A549 (cell line): ENCODE results near the gene ATP2B3. TPM values are rescaled to one million over a fixed set of nuclear protein-coding genes. Genes with fewer than 3 reads are reported as not detected.

Experiments used
- ATAC-seq, 2 experiments: fragments of 200-7000 bp in 1 of 2; fragments of >200 bp in 1 of 2; cut with Nextera tagmentation in 1 of 2; cut with Tn5 transposase in 1 of 2; 3 replicates each; pipeline versions ENCODE4 v1.8.0 to v1.9.1; 2018 to 2020; ENCODE audit warnings: mild to moderate bottlenecking in 1 of 2, moderate library complexity in 1 of 2
- CTCF ChIA-PET: fragments of 300-600 bp; sonication (Branson Sonifier 250); formaldehyde crosslinking; extraction: SDS; loops from one replicate; lab custom pipeline; 2021; ENCODE audit warnings: antibody characterized with exemption, inconsistent platforms; lab: Yijun Ruan, JAX
- POLR2A ChIA-PET: fragments of 350-600 bp; formaldehyde crosslinking; extraction: SDS; loops from one replicate; lab custom pipeline; 2021; ENCODE audit warnings: antibody characterized with exemption, inconsistent platforms; lab: Yijun Ruan, JAX
- DNase-seq, 2 experiments: peaks; one replicate each; pipeline versions ENCODE4 v3.0.0 to v3.0.0-alpha.2; 2011 to 2016; ENCODE audit warnings: low read depth in 1 of 2, low spot score in 1 of 2
- FAIRE-seq: peaks from 2 replicates; lab custom pipeline; 2011; peaks lifted over from hg19 to GRCh38; lab: Jason Lieb, UNC
- H3K27ac ChIP-seq, 2 experiments: fragments of >200 bp; sonication (Bioruptor Twin); formaldehyde crosslinking; 3 replicates each; pipeline ENCODE4 v1.5.1; 2016 to 2017
- H3K4me1 ChIP-seq: fragments of >200 bp; sonication (Bioruptor Twin); formaldehyde crosslinking; 3 replicates; pipeline ENCODE4 v1.6.1; 2016
- H3K4me2 ChIP-seq: fragments of >200 bp; sonication (Bioruptor Twin); formaldehyde crosslinking; 3 replicates; pipeline ENCODE4 v1.6.1; 2016
- H3K4me3 ChIP-seq: fragments of >200 bp; sonication (Bioruptor Twin); formaldehyde crosslinking; 3 replicates; pipeline ENCODE4 v1.5.1; 2016
- H3K9me3 ChIP-seq: fragments of >200 bp; sonication (Bioruptor Twin); formaldehyde crosslinking; 3 replicates; pipeline ENCODE4 v1.6.1; 2016
- CBX2 ChIP-seq: fragments of 200-600 bp; sonication (generic); IDR thresholded peaks from 2 replicates; pipeline ENCODE4 v1.6.1; 2016; ENCODE audit warnings: low read depth, mild to moderate bottlenecking, borderline replicate concordance
- CEBPB ChIP-seq, 2 experiments: fragments of >200 bp in 1 of 2; sonication (Bioruptor Twin) in 1 of 2; formaldehyde crosslinking in 1 of 2; IDR thresholded peaks; 2 replicates each; pipeline ENCODE4 v1.6.1; 2012 to 2016
- EHF ChIP-seq: fragments of 250-450 bp; sonication (Bioruptor Pico); IDR thresholded peaks from 2 replicates; pipeline ENCODE4 v1.5.0; 2020; ENCODE audit warnings: mild to moderate bottlenecking
- EHMT2 ChIP-seq: fragments of 200-600 bp; sonication (generic); IDR thresholded peaks from 2 replicates; pipeline ENCODE4 v1.6.1; 2016; ENCODE audit warnings: antibody characterized with exemption, low read depth, mild to moderate bottlenecking, moderate library complexity
- ESRRA ChIP-seq: fragments of 150-350 bp; IDR thresholded peaks from 2 replicates; pipeline ENCODE4 v1.6.1; 2014; ENCODE audit warnings: mild to moderate bottlenecking, low read length, borderline replicate concordance
- FOSB ChIP-seq: fragments of 250-450 bp; sonication (Bioruptor Pico); IDR thresholded peaks from 2 replicates; pipeline ENCODE4 v1.5.0; 2020; ENCODE audit warnings: mild to moderate bottlenecking, moderate library complexity
- HDAC2 ChIP-seq: fragments of 200-600 bp; sonication (generic); IDR thresholded peaks from 2 replicates; pipeline ENCODE4 v1.6.1; 2016
- HOXA7 ChIP-seq: fragments of 250-450 bp; sonication (Bioruptor Pico); IDR thresholded peaks from 2 replicates; pipeline ENCODE4 v1.5.0; 2020; ENCODE audit warnings: mild to moderate bottlenecking, moderate library complexity
- JUNB ChIP-seq: fragments of >200 bp; sonication (Bioruptor Twin); formaldehyde crosslinking; IDR thresholded peaks from 2 replicates; pipeline ENCODE4 v1.6.1; 2016
- KDM5A ChIP-seq: fragments of 200-600 bp; sonication (generic); IDR thresholded peaks from 2 replicates; pipeline ENCODE4 v1.6.1; 2016; ENCODE audit warnings: antibody characterized with exemption, mild to moderate bottlenecking
- MYC ChIP-seq: IDR thresholded peaks from 2 replicates; pipeline ENCODE4 v1.6.1; 2012; ENCODE audit warnings: mild to moderate bottlenecking, inconsistent platforms, low read length, improper control_type of control experiment, borderline replicate concordance
- NPAS2 ChIP-seq: fragments of 250-450 bp; sonication (Bioruptor Pico); IDR thresholded peaks from 2 replicates; pipeline ENCODE4 v1.8.0; 2022; ENCODE audit warnings: mild to moderate bottlenecking, moderate library complexity, borderline replicate concordance
- PHF8 ChIP-seq: fragments of 200-600 bp; sonication (generic); IDR thresholded peaks from 2 replicates; pipeline ENCODE4 v1.6.1; 2016; ENCODE audit warnings: low read depth, mild to moderate bottlenecking, antibody characterized with exemption, moderate library complexity, borderline replicate concordance
- POLR2A ChIP-seq: IDR thresholded peaks from 2 replicates; pipeline ENCODE4 v1.6.1; 2012; ENCODE audit warnings: mild to moderate bottlenecking, low read length
- POLR2AphosphoS2 ChIP-seq: conservative IDR thresholded peaks from 2 replicates; pipeline ENCODE4 v1.6.1; 2012; ENCODE audit warnings: low read length, improper control_type of control experiment, inconsistent platforms
- RNF2 ChIP-seq: fragments of 200-600 bp; sonication (generic); IDR thresholded peaks from 2 replicates; pipeline ENCODE4 v1.6.1; 2016; ENCODE audit warnings: low read depth, mild to moderate bottlenecking, antibody characterized with exemption, moderate library complexity, borderline replicate concordance
- SMC3 ChIP-seq: fragments of >200 bp; sonication (Bioruptor Twin); formaldehyde crosslinking; IDR thresholded peaks from 3 replicates; pipeline ENCODE4 v1.6.1; 2018; ENCODE audit warnings: inconsistent platforms
- TP53 ChIP-seq: fragments of 250-450 bp; sonication (Bioruptor Pico); IDR thresholded peaks from 2 replicates; pipeline ENCODE4 v1.5.0; 2021; ENCODE audit warnings: mild to moderate bottlenecking, moderate library complexity
- WGBS: methylation state at CpG from one replicate; pipeline ENCODE4 v1.1.6; 2017; ENCODE audit errors: missing lambda C conversion rate; 5-methylcytosine and 5-hydroxymethylcytosine counted together
- polyA plus RNA-seq, 4 experiments: library from polyadenylated mRNA; depleted of rRNA in 3 of 4; stranded (reverse); fragments of >200 nt; fragmentation: RNase III in 1 of 4; extraction: RNeasy Plus Mini Kit Qiagen cat#74134 plus additional on column Dnase treatment in 1 of 4; gene quantifications; 2 replicates in 3 of 4; 3 replicates in 1 of 4; pipeline ENCODE4 v1.2.3, GENCODE V29; 2011 to 2017
- TF ChIP-seq, protein P1 (sequence below): fragments of >200 bp; sonication (Bioruptor Twin); formaldehyde crosslinking; IDR thresholded peaks from 2 replicates; pipeline ENCODE4 v1.6.1; 2016
- TF ChIP-seq, protein P2 (sequence below): IDR thresholded peaks from 2 replicates; pipeline ENCODE4 v1.6.1; 2012
- TF ChIP-seq, protein P3 (sequence below): fragments of 200-600 bp; sonication (generic); IDR thresholded peaks from 2 replicates; pipeline ENCODE4 v1.6.1; 2016; ENCODE audit warnings: antibody characterized with exemption, mild to moderate bottlenecking, moderate library complexity
- TF ChIP-seq, protein P4 (sequence below): fragments of >200 bp; sonication (Bioruptor Twin); formaldehyde crosslinking; IDR thresholded peaks from 3 replicates; pipeline ENCODE4 v1.6.1; 2016
- TF ChIP-seq, protein P5 (sequence below): IDR thresholded peaks from 2 replicates; pipeline ENCODE4 v1.6.1; 2012; ENCODE audit warnings: low read depth, borderline replicate concordance

Gene ATP2B3
- polyA plus RNA-seq, 2 of the 4 experiments (the other 2 are of a cell fraction) = 0.13 to 0.30 TPM

DNA sequence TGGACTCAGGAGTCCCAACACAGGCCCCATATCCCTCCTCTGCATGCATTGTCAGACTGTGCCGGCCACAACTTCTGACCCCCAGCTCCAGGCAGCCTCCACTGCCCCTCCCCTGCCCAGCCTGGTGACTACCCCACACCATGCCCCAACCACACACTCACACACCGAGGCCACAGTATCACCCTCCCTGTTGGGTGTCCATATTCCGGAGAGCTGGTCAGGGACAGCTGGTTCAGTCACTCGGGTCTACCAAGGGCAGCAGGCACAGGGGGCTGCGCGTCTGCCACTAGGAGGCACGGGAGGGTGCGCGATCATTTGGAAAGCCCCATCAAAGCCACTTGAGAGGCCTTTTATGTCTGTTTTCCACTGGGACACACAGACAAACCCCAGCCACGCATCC is 55.2 kb downstream of the ATP2B3 start (continued):
- TF ChIP-seq EHMT2 = no peak
- TF ChIP-seq NPAS2 (CRISPR knock-in tag) = no peak
- no peak for TF ChIP-seq HOXA7
- no peak for TF ChIP-seq ESRRA

DNA sequence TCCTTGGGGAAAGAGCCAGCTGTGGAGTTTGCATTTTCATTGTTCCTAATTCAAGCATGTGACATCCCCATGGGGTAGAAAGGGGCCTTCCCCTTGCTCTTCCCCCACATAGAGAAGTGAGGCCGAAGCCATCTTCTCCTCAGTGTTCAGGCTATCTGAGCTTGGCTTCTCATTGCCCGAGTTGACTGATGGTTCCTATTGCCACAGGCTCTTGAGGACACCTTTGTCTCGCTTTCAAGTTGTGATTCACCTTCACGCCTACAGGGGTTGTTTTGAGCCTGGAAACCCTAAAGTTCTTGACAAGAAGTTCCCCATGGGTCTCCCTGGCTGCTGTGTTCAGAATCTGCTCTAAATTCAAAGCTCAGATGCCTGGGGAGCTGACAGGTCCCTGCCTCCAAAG is 56.5 kb downstream of the ATP2B3 start:
- FAIRE-seq = peak; percentile 67
- TF ChIP-seq KDM5A (no peak), MYC (no peak), HDAC2 (no peak), TP53 (CRISPR knock-in tag) (no peak)
- TF ChIP-seq, protein P1, sequence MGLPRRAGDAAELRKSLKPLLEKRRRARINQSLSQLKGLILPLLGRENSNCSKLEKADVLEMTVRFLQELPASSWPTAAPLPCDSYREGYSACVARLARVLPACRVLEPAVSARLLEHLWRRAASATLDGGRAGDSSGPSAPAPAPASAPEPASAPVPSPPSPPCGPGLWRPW = no peak
- TF ChIP-seq, protein P2, sequence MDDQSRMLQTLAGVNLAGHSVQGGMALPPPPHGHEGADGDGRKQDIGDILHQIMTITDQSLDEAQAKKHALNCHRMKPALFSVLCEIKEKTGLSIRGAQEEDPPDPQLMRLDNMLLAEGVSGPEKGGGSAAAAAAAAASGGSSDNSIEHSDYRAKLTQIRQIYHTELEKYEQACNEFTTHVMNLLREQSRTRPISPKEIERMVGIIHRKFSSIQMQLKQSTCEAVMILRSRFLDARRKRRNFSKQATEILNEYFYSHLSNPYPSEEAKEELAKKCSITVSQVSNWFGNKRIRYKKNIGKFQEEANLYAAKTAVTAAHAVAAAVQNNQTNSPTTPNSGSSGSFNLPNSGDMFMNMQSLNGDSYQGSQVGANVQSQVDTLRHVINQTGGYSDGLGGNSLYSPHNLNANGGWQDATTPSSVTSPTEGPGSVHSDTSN = no peak
- TF ChIP-seq, protein P3, sequence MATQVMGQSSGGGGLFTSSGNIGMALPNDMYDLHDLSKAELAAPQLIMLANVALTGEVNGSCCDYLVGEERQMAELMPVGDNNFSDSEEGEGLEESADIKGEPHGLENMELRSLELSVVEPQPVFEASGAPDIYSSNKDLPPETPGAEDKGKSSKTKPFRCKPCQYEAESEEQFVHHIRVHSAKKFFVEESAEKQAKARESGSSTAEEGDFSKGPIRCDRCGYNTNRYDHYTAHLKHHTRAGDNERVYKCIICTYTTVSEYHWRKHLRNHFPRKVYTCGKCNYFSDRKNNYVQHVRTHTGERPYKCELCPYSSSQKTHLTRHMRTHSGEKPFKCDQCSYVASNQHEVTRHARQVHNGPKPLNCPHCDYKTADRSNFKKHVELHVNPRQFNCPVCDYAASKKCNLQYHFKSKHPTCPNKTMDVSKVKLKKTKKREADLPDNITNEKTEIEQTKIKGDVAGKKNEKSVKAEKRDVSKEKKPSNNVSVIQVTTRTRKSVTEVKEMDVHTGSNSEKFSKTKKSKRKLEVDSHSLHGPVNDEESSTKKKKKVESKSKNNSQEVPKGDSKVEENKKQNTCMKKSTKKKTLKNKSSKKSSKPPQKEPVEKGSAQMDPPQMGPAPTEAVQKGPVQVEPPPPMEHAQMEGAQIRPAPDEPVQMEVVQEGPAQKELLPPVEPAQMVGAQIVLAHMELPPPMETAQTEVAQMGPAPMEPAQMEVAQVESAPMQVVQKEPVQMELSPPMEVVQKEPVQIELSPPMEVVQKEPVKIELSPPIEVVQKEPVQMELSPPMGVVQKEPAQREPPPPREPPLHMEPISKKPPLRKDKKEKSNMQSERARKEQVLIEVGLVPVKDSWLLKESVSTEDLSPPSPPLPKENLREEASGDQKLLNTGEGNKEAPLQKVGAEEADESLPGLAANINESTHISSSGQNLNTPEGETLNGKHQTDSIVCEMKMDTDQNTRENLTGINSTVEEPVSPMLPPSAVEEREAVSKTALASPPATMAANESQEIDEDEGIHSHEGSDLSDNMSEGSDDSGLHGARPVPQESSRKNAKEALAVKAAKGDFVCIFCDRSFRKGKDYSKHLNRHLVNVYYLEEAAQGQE = no peak
- H3K4me3 ChIP-seq = no peak overlapping the region
- no peaks in the 10 kb centered on the region for H3K4me1 ChIP-seq
- POLR2A ChIA-PET = no interaction called here
- peak in 1 of 2 experiments; percentile 27 for DNase-seq
- no peaks in the 10 kb centered on the region for H3K9me3 ChIP-seq
- no peak overlapping the region for H3K27ac ChIP-seq
- WGBS = 48% methylated on average over 4 of the region's 4 CpGs
- CTCF ChIA-PET = interaction anchor here (0.8 to 1.4 kb wide), 4 partner anchors 9 to 62 kb away, joined by 3 to 4 read pairs (median 4); no protein-coding TSS in a partner anchor
- no peak overlapping the region for H3K4me2 ChIP-seq
- peak in 1 of 2 experiments; percentile 57; a peak in 3 of 6 replicates for ATAC-seq

DNA sequence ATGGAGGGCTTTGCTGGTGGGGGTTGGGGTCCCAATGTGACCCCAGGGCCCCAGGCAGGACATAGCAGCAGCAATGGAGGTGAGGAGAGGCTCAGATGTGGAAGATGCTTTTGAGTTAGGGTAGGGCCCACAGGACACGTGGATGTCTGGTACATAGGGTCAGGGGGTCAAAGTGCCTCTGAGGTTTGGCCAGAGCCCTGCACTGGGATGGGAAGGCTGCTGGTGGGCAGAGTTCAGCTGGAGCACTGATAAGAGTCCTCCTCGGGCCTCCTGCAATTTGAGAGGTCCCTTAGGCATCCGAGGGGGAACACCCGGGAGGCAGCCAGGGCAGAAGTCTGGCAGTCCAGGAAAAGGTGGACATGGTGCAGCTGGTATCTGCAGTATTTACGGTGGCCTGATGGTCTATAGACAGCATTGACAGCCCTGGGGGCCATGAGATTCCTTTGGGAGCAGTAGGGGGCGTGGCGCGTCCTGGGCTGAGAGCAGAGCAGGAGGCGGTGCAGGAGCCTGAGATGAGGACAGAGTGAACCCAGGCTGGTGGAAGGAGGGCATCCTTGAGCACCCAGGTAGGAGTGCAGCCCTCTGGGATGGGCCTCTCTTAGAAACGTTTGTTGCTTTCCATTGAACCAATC is 58.9 kb downstream of the ATP2B3 start:
- FAIRE-seq (no peak), ATAC-seq (no peak), DNase-seq (no peak)
- ChIA-PET POLR2A (no interaction called here), CTCF (interaction anchor here (1.1 kb wide), 1 partner anchor 29 kb away, joined by 3 read pairs; no protein-coding TSS in a partner anchor)
- no peak overlapping the region for H3K27ac ChIP-seq
- WGBS = 71% methylated on average over 5 of the region's 10 CpGs
- TF ChIP-seq SMC3 (no peak), CBX2 (no peak), POLR2AphosphoS2 (no peak), EHF (CRISPR knock-in tag) (no peak), PHF8 (no peak), JUNB (no peak), POLR2A (no peak), RNF2 (no peak), ESRRA (no peak), CEBPB (IDR thresholded peaks at IDR 0.05) (no peak), FOSB (CRISPR knock-in tag) (no peak)
- TF ChIP-seq, protein P4, sequence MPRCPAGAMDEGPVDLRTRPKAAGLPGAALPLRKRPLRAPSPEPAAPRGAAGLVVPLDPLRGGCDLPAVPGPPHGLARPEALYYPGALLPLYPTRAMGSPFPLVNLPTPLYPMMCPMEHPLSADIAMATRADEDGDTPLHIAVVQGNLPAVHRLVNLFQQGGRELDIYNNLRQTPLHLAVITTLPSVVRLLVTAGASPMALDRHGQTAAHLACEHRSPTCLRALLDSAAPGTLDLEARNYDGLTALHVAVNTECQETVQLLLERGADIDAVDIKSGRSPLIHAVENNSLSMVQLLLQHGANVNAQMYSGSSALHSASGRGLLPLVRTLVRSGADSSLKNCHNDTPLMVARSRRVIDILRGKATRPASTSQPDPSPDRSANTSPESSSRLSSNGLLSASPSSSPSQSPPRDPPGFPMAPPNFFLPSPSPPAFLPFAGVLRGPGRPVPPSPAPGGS = no peak
- TF ChIP-seq, protein P1 = no peak
- TF ChIP-seq, protein P5, sequence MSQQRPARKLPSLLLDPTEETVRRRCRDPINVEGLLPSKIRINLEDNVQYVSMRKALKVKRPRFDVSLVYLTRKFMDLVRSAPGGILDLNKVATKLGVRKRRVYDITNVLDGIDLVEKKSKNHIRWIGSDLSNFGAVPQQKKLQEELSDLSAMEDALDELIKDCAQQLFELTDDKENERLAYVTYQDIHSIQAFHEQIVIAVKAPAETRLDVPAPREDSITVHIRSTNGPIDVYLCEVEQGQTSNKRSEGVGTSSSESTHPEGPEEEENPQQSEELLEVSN = no peak
- H3K4me3 ChIP-seq = no peak overlapping the region
- no peaks in the 10 kb centered on the region for H3K9me3 ChIP-seq
- H3K4me1 ChIP-seq = no peaks in the 10 kb centered on the region
- H3K4me2 ChIP-seq = no peak overlapping the region
